ENCODE data around the gene TMEM132A. TPM values are rescaled to one million over a fixed set of nuclear protein-coding genes. Genes with fewer than 3 reads are reported as not detected.

The TMEM132A gene
- total RNA-seq, 4 donors from 2014 or later = 11.8 to 52.7 (median 17.8) TPM

- Histone ChIP-seq H3K27ac (peak overlapping the region in 1 of 4 donors; percentile 22), H3K4me3 (no peak overlapping the region), H3K4me1 (peaks cover 21 to 77% (median 27%) of the 10 kb centered on the region in 3 donors), H3K27me3 (no peaks in the 10 kb centered on the region), H3K36me3 (peaks cover 0 to 62% (median 9%) of the 10 kb centered on the region in 3 donors), H3K9me3 (no peaks in the 10 kb centered on the region)
- TF ChIP-seq CTCF (IDR thresholded peaks at IDR 0.05) = no peak
- 44 to 56% methylated on average over 2 of the region's 2 CpGs for WGBS, 2 donors
- DNase-seq = no peak
- intact Hi-C loops (cut with DNase I) = no loop called here
Observed at GRCh38 chr11:60939855-60940254, 15.6 kb downstream of the TMEM132A start.

- Histone ChIP-seq H3K9me3 (no peaks in the 10 kb centered on the region), H3K4me1 (peaks cover 21 to 63% (median 27%) of the 10 kb centered on the region in 3 donors), H3K27ac (peak overlapping the region; percentile 81 to 88 (median 84)), H3K36me3 (peaks cover 0 to 69% (median 15%) of the 10 kb centered on the region in 3 donors), H3K27me3 (no peaks in the 10 kb centered on the region), H3K4me3 (no peak overlapping the region)
- WGBS, 2 donors = 30 to 57% methylated on average over 3 to 6 of the region's 6 CpGs
- TF ChIP-seq CTCF (IDR thresholded peaks at IDR 0.05) (no peak), POLR2A (IDR thresholded peaks at IDR 0.05) (no peak)
- intact Hi-C loops (cut with DNase I) = no loop called here
- DNase-seq = no peak
Observed at GRCh38 chr11:60941371-60942119, 17.3 kb downstream of the TMEM132A start.

- no peak for TF ChIP-seq POLR2A (IDR thresholded peaks at IDR 0.05)
- TF ChIP-seq CTCF (IDR thresholded peaks at IDR 0.05) = no peak
- peaks cover 21 to 65% (median 27%) of the 10 kb centered on the region in 3 donors for H3K4me1 ChIP-seq
- intact Hi-C loops (cut with DNase I) = no loop called here
- no peak overlapping the region for H3K4me3 ChIP-seq
- no peaks in the 10 kb centered on the region for H3K27me3 ChIP-seq
- WGBS, 2 donors = 50% methylated on average over 1 of the region's 4 CpGs; no CpG with 5 or more reads in 1 of the 2 donors
- H3K27ac ChIP-seq = peak overlapping the region; percentile 81 to 88 (median 84)
- DNase-seq = no peak
- no peaks in the 10 kb centered on the region for H3K9me3 ChIP-seq
- H3K36me3 ChIP-seq = peaks cover 0 to 63% (median 15%) of the 10 kb centered on the region in 3 donors
Observed at GRCh38 chr11:60942219-60942618, 18.0 kb downstream of the TMEM132A start.

- H3K27ac ChIP-seq = peak overlapping the region; percentile 81 to 88 (median 84)
- WGBS, 2 donors = 25 to 51% methylated on average over 5 to 7 of the region's 9 CpGs
Observed at GRCh38 chr11:60942970-60943565, 18.8 kb downstream of the TMEM132A start.

More at GRCh38 chr11:60942970-60943565, 18.8 kb downstream of the TMEM132A start:
- H3K9me3 ChIP-seq = no peaks in the 10 kb centered on the region
- H3K27me3 ChIP-seq = no peaks in the 10 kb centered on the region
- peaks cover 21 to 66% (median 27%) of the 10 kb centered on the region in 3 donors for H3K4me1 ChIP-seq
- TF ChIP-seq CTCF (IDR thresholded peaks at IDR 0.05) (no peak), POLR2A (IDR thresholded peaks at IDR 0.05) (no peak)
- DNase-seq = no peak
- H3K4me3 ChIP-seq = no peak overlapping the region
- peaks cover 0 to 63% (median 15%) of the 10 kb centered on the region in 3 donors for H3K36me3 ChIP-seq
- intact Hi-C loops (cut with DNase I) = no loop called here

All from esophagus squamous epithelium (tissue), 5 donors.